KG1 (cell line): ENCODE measurements around the gene SHKBP1.
"Not testable (repeated sequence)": the region's sequence is repeated elsewhere in the genome, so short reads cannot be mapped to it uniquely, and the experiment has no call there.

Experiments used
- DNase-seq: peaks from one replicate; lab custom pipeline; 2025; lab: John Stamatoyannopoulos, UW

Gene SHKBP1

GRCh38 chr19:40585982-40586422 is 9.3 kb downstream of the SHKBP1 start:
- DNase-seq, result no peak

GRCh38 chr19:40586611-40587010 is 9.9 kb downstream of the SHKBP1 start:
- DNase-seq, result no peak

GRCh38 chr19:40588110-40588854 is 11.6 kb downstream of the SHKBP1 start:
- no peak for DNase-seq

- no peak for DNase-seq
These were observed 12.4 kb downstream of the SHKBP1 start for GRCh38 chr19:40588926-40589569.

- no peak for DNase-seq
These were observed 13.1 kb downstream of the SHKBP1 start for GRCh38 chr19:40589591-40590429.

GRCh38 chr19:40590464-40591265 is 14.0 kb downstream of the SHKBP1 start:
- no peak for DNase-seq

- not testable (repeated sequence) for DNase-seq
These were observed 15.1 kb downstream of the SHKBP1 start for GRCh38 chr19:40591724-40592123.

- no peak for DNase-seq
These were observed 15.5 kb downstream of the SHKBP1 start for GRCh38 chr19:40592170-40592569.

- no peak for DNase-seq
These were observed 17.6 kb downstream of the SHKBP1 start for GRCh38 chr19:40594255-40594654.

- no peak for DNase-seq
These were observed 18.0 kb downstream of the SHKBP1 start for GRCh38 chr19:40594657-40595091.

GRCh38 chr19:40596608-40597328 is 20.1 kb downstream of the SHKBP1 start:
- no peak for DNase-seq

GRCh38 chr19:40597329-40597838 is 20.7 kb downstream of the SHKBP1 start:
- no peak for DNase-seq

GRCh38 chr19:40598121-40598917 is 21.6 kb downstream of the SHKBP1 start:
- peak; percentile 50 for DNase-seq

- no peak for DNase-seq
These were observed 22.2 kb downstream of the SHKBP1 start for GRCh38 chr19:40598918-40599307.

GRCh38 chr19:40599331-40599901 is 22.7 kb downstream of the SHKBP1 start:
- no peak for DNase-seq

- no peak for DNase-seq
These were observed 23.4 kb downstream of the SHKBP1 start for GRCh38 chr19:40599902-40600569.

- no peak for DNase-seq
These were observed 24.0 kb downstream of the SHKBP1 start for GRCh38 chr19:40600570-40601133.

- DNase-seq, result no peak
These were observed 24.7 kb downstream of the SHKBP1 start, which contains the start of gene LTBP4 for GRCh38 chr19:40601134-40601974. TSS of gene LTBP4 (plus strand) at chr19:40601369. CDS start at chr19:40601388, 19 bp downstream.
